Measurements from ENCODE around the gene MEF2B.

DNA sequence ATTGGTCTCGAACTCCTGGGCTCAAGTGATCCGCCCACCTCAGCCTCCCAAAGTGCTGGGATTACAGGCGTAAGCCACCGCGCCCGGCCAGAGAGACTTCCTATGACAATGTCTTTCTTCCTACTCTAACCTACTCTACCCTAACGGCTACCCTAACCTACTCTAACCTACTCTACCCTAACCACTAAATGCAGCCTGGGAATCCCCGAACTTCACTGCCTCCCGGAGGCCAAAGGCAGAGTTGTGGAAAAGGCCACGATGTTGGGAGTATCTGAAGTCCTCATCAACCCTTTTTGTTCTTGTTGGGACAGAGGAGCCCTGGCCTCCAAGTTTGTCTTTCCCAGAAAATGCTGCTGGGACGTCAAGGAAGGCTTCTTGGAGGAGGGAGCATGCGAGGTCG lies 34.1 kb upstream of the MEF2B start:
- TF ChIP-seq, protein P1, sequence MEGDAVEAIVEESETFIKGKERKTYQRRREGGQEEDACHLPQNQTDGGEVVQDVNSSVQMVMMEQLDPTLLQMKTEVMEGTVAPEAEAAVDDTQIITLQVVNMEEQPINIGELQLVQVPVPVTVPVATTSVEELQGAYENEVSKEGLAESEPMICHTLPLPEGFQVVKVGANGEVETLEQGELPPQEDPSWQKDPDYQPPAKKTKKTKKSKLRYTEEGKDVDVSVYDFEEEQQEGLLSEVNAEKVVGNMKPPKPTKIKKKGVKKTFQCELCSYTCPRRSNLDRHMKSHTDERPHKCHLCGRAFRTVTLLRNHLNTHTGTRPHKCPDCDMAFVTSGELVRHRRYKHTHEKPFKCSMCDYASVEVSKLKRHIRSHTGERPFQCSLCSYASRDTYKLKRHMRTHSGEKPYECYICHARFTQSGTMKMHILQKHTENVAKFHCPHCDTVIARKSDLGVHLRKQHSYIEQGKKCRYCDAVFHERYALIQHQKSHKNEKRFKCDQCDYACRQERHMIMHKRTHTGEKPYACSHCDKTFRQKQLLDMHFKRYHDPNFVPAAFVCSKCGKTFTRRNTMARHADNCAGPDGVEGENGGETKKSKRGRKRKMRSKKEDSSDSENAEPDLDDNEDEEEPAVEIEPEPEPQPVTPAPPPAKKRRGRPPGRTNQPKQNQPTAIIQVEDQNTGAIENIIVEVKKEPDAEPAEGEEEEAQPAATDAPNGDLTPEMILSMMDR (IDR thresholded peaks at IDR 0.05; ENCODE audit: insufficient read depth, low read length, poor library complexity, severe bottlenecking) = no peak
- no peak for TF ChIP-seq EZH2phosphoT487 (conservative IDR thresholded peaks at IDR 0.05; ENCODE audit: low read length)

Measured in SU-DHL-6 (cell line).